HCT116 (cell line): ENCODE results near the gene CACNA1E. TPM values are rescaled to one million over a fixed set of nuclear protein-coding genes. Genes with fewer than 3 reads are reported as not detected.

ENCODE experiments used
- ATAC-seq: fragments of 200-7000 bp; cut with Tn5 transposase; 2 replicates; pipeline ENCODE4 v1.9.1; 2020; ENCODE audit warnings: mild to moderate bottlenecking, moderate library complexity
- BruUV-seq: library from RNA; stranded (reverse); fragments of 400-500 nt; replicated peaks from 2 replicates; lab custom pipeline; 2021; lab: Mats Ljungman, UMichigan
- CTCF ChIA-PET: fragments of 300-600 bp; sonication (Branson Sonifier 250); formaldehyde crosslinking; loops from one replicate; lab custom pipeline; 2021; ENCODE audit warnings: antibody characterized with exemption; lab: Charles Lee
- POLR2A ChIA-PET: fragments of 300-600, 350-600 bp; sonication (Branson Sonifier 250); formaldehyde crosslinking; loops from one replicate; lab custom pipeline; 2021; ENCODE audit warnings: antibody characterized with exemption; lab: Charles Lee
- RAD21 ChIA-PET, 2 experiments: fragments of 300-600 bp; sonication (Branson Sonifier 250); formaldehyde crosslinking; loops; one replicate each; lab custom pipeline; 2023; ENCODE audit warnings: low total read pairs in 2 of 2; ENCODE audit not compliant: uncharacterized antibody in 2 of 2, unreplicated experiment in 2 of 2, low non-redundant PET in 1 of 2; lab: Charles Lee
- DNase-seq: peaks from one replicate; pipeline ENCODE4 v3.0.0-alpha.2; 2010; ENCODE audit warnings: low read depth, low spot score
- H2AFZ ChIP-seq: fragments of 200-600 bp; shearing (Covaris generic), sonication (generic); 2 replicates; pipeline ENCODE4 v1.6.1; 2017; ENCODE audit warnings: low read depth, mixed run types, mixed read lengths, antibody characterized with exemption, low read length; ENCODE audit not compliant: poor library complexity, severe bottlenecking
- H3K27ac ChIP-seq: 2 replicates; pipeline ENCODE4 v1.5.1; 2012; ENCODE audit warnings: low read depth, low read length
- H3K27me3 ChIP-seq: fragments of 200-600 bp; sonication (generic); 2 replicates; pipeline ENCODE4 v1.6.1; 2016; ENCODE audit warnings: mixed run types, low read length, mixed read lengths; ENCODE audit not compliant: insufficient read depth
- H3K36me3 ChIP-seq, 2 experiments: fragments of 200-500 bp in 1 of 2; fragments of 200-600 bp in 1 of 2; sonication (Bioruptor generic) in 1 of 2; sonication (generic) in 1 of 2; 2 replicates each; pipeline versions ENCODE4 v1.5.1 to v1.6.1; 2014 to 2016; ENCODE audit warnings: low read length in 2 of 2, inconsistent platforms in 1 of 2, mixed read lengths in 1 of 2, mixed run types in 1 of 2; ENCODE audit not compliant: insufficient read depth in 2 of 2, control insufficient read depth in 1 of 2
- H3K4me1 ChIP-seq, 2 experiments: fragments of 200-600 bp in 1 of 2; sonication (generic) in 1 of 2; 2 replicates each; pipeline versions ENCODE4 v1.5.1 to v1.6.1; 2012 to 2017; ENCODE audit warnings: low read length in 2 of 2, inconsistent platforms in 1 of 2, mild to moderate bottlenecking in 1 of 2, mixed read lengths in 1 of 2, mixed run types in 1 of 2, moderate library complexity in 1 of 2; ENCODE audit not compliant: insufficient read depth in 2 of 2, control insufficient read depth in 1 of 2
- H3K4me2 ChIP-seq: fragments of 200-600 bp; sonication (generic); 2 replicates; pipeline ENCODE4 v1.6.1; 2017; ENCODE audit warnings: mixed run types, low read length, mixed read lengths
- H3K4me3 ChIP-seq, 2 experiments: fragments of 200-600 bp in 1 of 2; sonication (generic) in 1 of 2; replicated peaks in 1 of 2; 2 replicates each; pipeline ENCODE4 v1.5.1; 2011 to 2016; ENCODE audit warnings: low read length in 2 of 2, control low read depth in 1 of 2, low read depth in 1 of 2, mild to moderate bottlenecking in 1 of 2, mixed read lengths in 1 of 2, mixed run types in 1 of 2
- H3K79me2 ChIP-seq: fragments of 200-600 bp; sonication (generic); 2 replicates; pipeline ENCODE4 v1.6.1; 2017; ENCODE audit warnings: mild to moderate bottlenecking, mixed run types, low read length, moderate library complexity, mixed read lengths; ENCODE audit not compliant: insufficient read depth
- H3K9ac ChIP-seq: fragments of 200-600 bp; sonication (generic); 2 replicates; pipeline ENCODE4 v1.6.1; 2016; ENCODE audit warnings: low read length, mixed read lengths
- H3K9me2 ChIP-seq: fragments of 200-600 bp; sonication (generic), shearing (Covaris generic); 2 replicates; pipeline ENCODE4 v1.6.1; 2017; ENCODE audit warnings: mixed run types, mild to moderate bottlenecking, moderate library complexity; ENCODE audit not compliant: insufficient read depth
- H3K9me3 ChIP-seq, 2 experiments: fragments of 200-500 bp in 1 of 2; fragments of 200-600 bp in 1 of 2; sonication (Bioruptor generic) in 1 of 2; sonication (generic) in 1 of 2; 2 replicates each; pipeline ENCODE4 v1.6.1; 2014 to 2017; ENCODE audit warnings: low read length in 2 of 2, mixed read lengths in 2 of 2, inconsistent platforms in 1 of 2, low read depth in 1 of 2, mild to moderate bottlenecking in 1 of 2, mixed run types in 1 of 2, moderate library complexity in 1 of 2; ENCODE audit not compliant: control insufficient read depth in 1 of 2, insufficient read depth in 1 of 2
- H4K20me1 ChIP-seq: fragments of 200-600 bp; sonication (generic), shearing (Covaris generic); 2 replicates; pipeline ENCODE4 v1.6.1; 2017; ENCODE audit warnings: mixed run types, mild to moderate bottlenecking, moderate library complexity; ENCODE audit not compliant: insufficient read depth
- ATF3 ChIP-seq: IDR thresholded peaks from 2 replicates; pipeline ENCODE4 v1.6.1; 2012
- CTCF ChIP-seq, 3 experiments: fragments of 200-600 bp in 1 of 3; sonication (generic) in 1 of 3; IDR thresholded peaks in 2 of 3; conservative IDR thresholded peaks in 1 of 3; 2 replicates each; pipeline ENCODE4 v1.5.1; 2012 to 2017; ENCODE audit warnings: low read depth in 2 of 3, low read length in 2 of 3, antibody characterized with exemption in 1 of 3, borderline replicate concordance in 1 of 3, control low read depth in 1 of 3, mild to moderate bottlenecking in 1 of 3, mixed read lengths in 1 of 3, mixed run types in 1 of 3, moderate library complexity in 1 of 3; ENCODE audit not compliant: insufficient read depth in 1 of 3
- EGR1 ChIP-seq: IDR thresholded peaks from 2 replicates; pipeline ENCODE4 v1.6.1; 2012; ENCODE audit warnings: low read depth
- ELF1 ChIP-seq: IDR thresholded peaks from 2 replicates; pipeline ENCODE4 v1.6.1; 2012; ENCODE audit warnings: low read depth, borderline replicate concordance
- EZH2 ChIP-seq: fragments of 200-600 bp; sonication (generic); IDR thresholded peaks from 2 replicates; pipeline ENCODE4 v1.6.1; 2017; ENCODE audit warnings: antibody characterized with exemption, mixed run types
- MAX ChIP-seq: IDR thresholded peaks from 2 replicates; pipeline ENCODE4 v1.6.1; 2012
- POLR2A ChIP-seq: IDR thresholded peaks from 2 replicates; pipeline ENCODE4 v1.7.0; 2011; ENCODE audit warnings: borderline replicate concordance; ENCODE audit not compliant: insufficient read depth, insufficient read length; ENCODE audit errors: extremely low read depth
- RAD21 ChIP-seq: IDR thresholded peaks from 2 replicates; pipeline ENCODE4 v1.6.1; 2012; ENCODE audit warnings: low read depth, mild to moderate bottlenecking
- REST ChIP-seq: IDR thresholded peaks from 2 replicates; pipeline ENCODE4 v1.6.1; 2012; ENCODE audit warnings: low read depth
- SIN3A ChIP-seq: IDR thresholded peaks from 2 replicates; pipeline ENCODE4 v1.6.1; 2012; ENCODE audit warnings: low read depth
- SP1 ChIP-seq: IDR thresholded peaks from 2 replicates; pipeline ENCODE4 v1.6.1; 2012; ENCODE audit warnings: low read depth
- TCF7L2 ChIP-seq: IDR thresholded peaks from 2 replicates; pipeline ENCODE4 v1.7.0; 2011; ENCODE audit warnings: borderline replicate concordance, inconsistent platforms; ENCODE audit not compliant: insufficient read depth, insufficient read length; ENCODE audit errors: extremely low read depth
- YY1 ChIP-seq: IDR thresholded peaks from 2 replicates; pipeline ENCODE4 v1.6.1; 2011; ENCODE audit warnings: low read length, low read depth, moderate library complexity, mild to moderate bottlenecking; ENCODE audit not compliant: insufficient replicate concordance; ENCODE audit errors: extremely low read depth
- ZBTB33 ChIP-seq: IDR thresholded peaks from 2 replicates; pipeline ENCODE4 v1.6.1; 2011; ENCODE audit warnings: mild to moderate bottlenecking, low read length, moderate library complexity; ENCODE audit not compliant: insufficient replicate concordance; ENCODE audit errors: extremely low read depth
- ZFX ChIP-seq: fragments of 450-650 bp; IDR thresholded peaks from 2 replicates; pipeline ENCODE4 v1.6.1; 2017
- intact Hi-C: fragments of 100-400 bp; cut with micrococcal nuclease; formaldehyde crosslinking; loops from 2 replicates; pipeline ENCODE4 v1.10.0; 2022
- total RNA-seq: library from RNA; stranded (reverse); gene quantifications from one replicate; pipeline ENCODE4 v1.2.1, GENCODE V29; 2021; ENCODE audit not compliant: unreplicated experiment

The CACNA1E gene
- total RNA-seq, 1 experiment from 2014 or later, result 0.02 TPM

GRCh38 chr1:181660621-181661020 is 177.3 kb downstream of the CACNA1E start:
- no peak overlapping the region for H3K9ac ChIP-seq
- RAD21 ChIA-PET, result no interaction called here
- H3K79me2 ChIP-seq, result no peaks in the 10 kb centered on the region
- ATAC-seq (no peak), DNase-seq (no peak)
- H3K4me2 ChIP-seq, result no peak overlapping the region
- H3K27ac ChIP-seq, result no peak overlapping the region
- POLR2A ChIA-PET, result no interaction called here
- no peaks in the 10 kb centered on the region for H3K9me2 ChIP-seq
- no peaks in the 10 kb centered on the region for H3K36me3 ChIP-seq
- CTCF ChIA-PET, result no interaction called here
- intact Hi-C loops, result no loop called here
- no peak overlapping the region for H3K4me3 ChIP-seq
- H4K20me1 ChIP-seq, result no peaks in the 10 kb centered on the region
- no peaks in the 10 kb centered on the region for H3K4me1 ChIP-seq
- H2AFZ ChIP-seq, result no peak overlapping the region
- no TSS peak for BruUV-seq
- H3K9me3 ChIP-seq, result no peaks in the 10 kb centered on the region
- TF ChIP-seq RAD21 (no peak), SIN3A (no peak), YY1 (no peak), ATF3 (no peak), ZFX (no peak), TCF7L2 (no peak), CTCF (IDR thresholded peaks at IDR 0.05 in 2 of 3, conservative IDR thresholded peaks at IDR 0.05 in 1 of 3; ENCODE audit: borderline replicate concordance in 1 of 3, insufficient read depth in 1 of 3, low read depth in 2 of 3, low read length in 2 of 3) (no peak), ZBTB33 (no peak), EZH2 (no peak), EGR1 (no peak), POLR2A (no peak), MAX (no peak), SP1 (no peak), REST (no peak), ELF1 (no peak)
- 0 out of 2 replicates have a peak, but pooled peaks cover 12% of the 10 kb centered on the region for H3K27me3 ChIP-seq
